ENCODE data around the gene PRRX2. TPM values are rescaled to one million over a fixed set of nuclear protein-coding genes. Genes with fewer than 3 reads are reported as not detected.

Gene PRRX2
- total RNA-seq, 1 experiment from 2014 or later = not detected

- no peak for DNase-seq
- CTCF ChIA-PET = no interaction called here
- Mint-ChIP-seq H3K4me1 (ENCODE audit: low read depth, unreplicated experiment) (no peaks in the 10 kb centered on the region), H3K9me3 (ENCODE audit: low read depth, unreplicated experiment) (no peaks in the 10 kb centered on the region), H3K27me3 (ENCODE audit: unreplicated experiment) (peaks cover 7% of the 10 kb centered on the region), H3K27ac (ENCODE audit: unreplicated experiment) (no peak overlapping the region), H3K4me3 (ENCODE audit: low read depth, unreplicated experiment) (no peak overlapping the region), H3K36me3 (ENCODE audit: insufficient read depth, unreplicated experiment) (no peaks in the 10 kb centered on the region)
- TF ChIP-seq, protein P1, sequence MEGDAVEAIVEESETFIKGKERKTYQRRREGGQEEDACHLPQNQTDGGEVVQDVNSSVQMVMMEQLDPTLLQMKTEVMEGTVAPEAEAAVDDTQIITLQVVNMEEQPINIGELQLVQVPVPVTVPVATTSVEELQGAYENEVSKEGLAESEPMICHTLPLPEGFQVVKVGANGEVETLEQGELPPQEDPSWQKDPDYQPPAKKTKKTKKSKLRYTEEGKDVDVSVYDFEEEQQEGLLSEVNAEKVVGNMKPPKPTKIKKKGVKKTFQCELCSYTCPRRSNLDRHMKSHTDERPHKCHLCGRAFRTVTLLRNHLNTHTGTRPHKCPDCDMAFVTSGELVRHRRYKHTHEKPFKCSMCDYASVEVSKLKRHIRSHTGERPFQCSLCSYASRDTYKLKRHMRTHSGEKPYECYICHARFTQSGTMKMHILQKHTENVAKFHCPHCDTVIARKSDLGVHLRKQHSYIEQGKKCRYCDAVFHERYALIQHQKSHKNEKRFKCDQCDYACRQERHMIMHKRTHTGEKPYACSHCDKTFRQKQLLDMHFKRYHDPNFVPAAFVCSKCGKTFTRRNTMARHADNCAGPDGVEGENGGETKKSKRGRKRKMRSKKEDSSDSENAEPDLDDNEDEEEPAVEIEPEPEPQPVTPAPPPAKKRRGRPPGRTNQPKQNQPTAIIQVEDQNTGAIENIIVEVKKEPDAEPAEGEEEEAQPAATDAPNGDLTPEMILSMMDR (IDR thresholded peaks at IDR 0.05; ENCODE audit: unreplicated experiment) = no peak
- no TSS peak for BruUV-seq (replicated peaks)
- intact Hi-C loops (cut with micrococcal nuclease; ENCODE audit: unreplicated experiment) = no loop called here
These were observed 49.1 kb downstream of the PRRX2 start for GRCh38 chr9:129714511-129715061.

DNA sequence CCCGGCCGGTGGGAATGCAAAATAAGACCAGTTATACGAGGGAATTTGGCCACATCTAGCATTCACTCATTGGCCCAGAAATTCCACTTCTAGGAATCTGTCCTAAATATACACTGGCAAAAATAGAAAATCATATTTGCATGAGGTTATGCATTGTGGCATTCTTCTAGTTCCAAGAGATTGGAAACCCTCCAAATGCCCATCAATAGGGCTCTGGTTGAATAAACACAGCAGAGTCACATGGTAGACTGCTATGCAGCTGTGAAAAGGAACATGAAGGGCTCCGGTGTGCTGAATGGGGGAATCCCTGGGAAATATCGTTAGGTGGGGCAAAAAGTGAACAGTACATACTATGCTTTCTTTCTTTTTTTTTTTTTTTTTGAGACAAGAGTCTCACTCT, 50.6 kb downstream of the PRRX2 start:
- CTCF ChIA-PET = no interaction called here
- no peak overlapping the region for H3K4me3 Mint-ChIP-seq (ENCODE audit: low read depth, unreplicated experiment)
- no peaks in the 10 kb centered on the region for H3K9me3 Mint-ChIP-seq (ENCODE audit: low read depth, unreplicated experiment)
- H3K4me1 Mint-ChIP-seq (ENCODE audit: low read depth, unreplicated experiment) = no peaks in the 10 kb centered on the region
- TF ChIP-seq, protein P1 (IDR thresholded peaks at IDR 0.05; ENCODE audit: unreplicated experiment) = no peak
- intact Hi-C loops (cut with micrococcal nuclease; ENCODE audit: unreplicated experiment) = no loop called here
- H3K36me3 Mint-ChIP-seq (ENCODE audit: insufficient read depth, unreplicated experiment) = no peaks in the 10 kb centered on the region
- BruUV-seq (replicated peaks) = no TSS peak
- peaks cover 7% of the 10 kb centered on the region for H3K27me3 Mint-ChIP-seq (ENCODE audit: unreplicated experiment)
- no peak overlapping the region for H3K27ac Mint-ChIP-seq (ENCODE audit: unreplicated experiment)
- DNase-seq = no peak

DNA sequence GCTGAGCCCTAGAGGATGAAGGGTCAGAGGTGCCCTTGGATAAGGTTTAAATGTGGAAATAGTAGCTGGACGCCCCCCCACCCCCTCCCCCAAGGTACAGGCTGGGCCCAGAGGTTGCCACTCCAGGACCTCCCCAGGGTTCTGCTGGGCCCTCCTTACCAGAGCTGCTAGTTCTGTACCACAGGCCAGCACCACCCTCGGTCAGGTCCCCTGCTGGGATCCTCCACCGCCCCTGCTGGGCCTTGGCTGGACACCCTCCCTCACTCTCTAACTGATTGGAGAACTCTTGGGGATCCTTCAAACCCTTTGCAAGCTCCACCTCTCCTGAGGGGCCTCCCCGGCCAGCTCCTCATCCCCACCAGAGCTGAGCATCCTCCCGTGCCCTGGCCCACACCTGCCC, 52.5 kb downstream of the PRRX2 start:
- Mint-ChIP-seq H3K27me3 (ENCODE audit: unreplicated experiment) (peaks cover 7% of the 10 kb centered on the region), H3K36me3 (ENCODE audit: insufficient read depth, unreplicated experiment) (no peaks in the 10 kb centered on the region), H3K9me3 (ENCODE audit: low read depth, unreplicated experiment) (no peaks in the 10 kb centered on the region), H3K27ac (ENCODE audit: unreplicated experiment) (no peak overlapping the region), H3K4me1 (ENCODE audit: low read depth, unreplicated experiment) (no peaks in the 10 kb centered on the region), H3K4me3 (ENCODE audit: low read depth, unreplicated experiment) (no peak overlapping the region)
- DNase-seq = no peak
- TF ChIP-seq, protein P1 (IDR thresholded peaks at IDR 0.05; ENCODE audit: unreplicated experiment) = no peak
- intact Hi-C loops (cut with micrococcal nuclease; ENCODE audit: unreplicated experiment) = no loop called here
- BruUV-seq (replicated peaks) = no TSS peak
- CTCF ChIA-PET = interaction anchor here (0.6 kb wide), 1 partner anchor 60 kb away, joined by 6 read pairs; no protein-coding TSS in a partner anchor

GRCh38 chr9:129718647-129719046, 53.2 kb downstream of the PRRX2 start:
- CTCF ChIA-PET = no interaction called here
- TF ChIP-seq, protein P1 (IDR thresholded peaks at IDR 0.05; ENCODE audit: unreplicated experiment) = no peak
- no peaks in the 10 kb centered on the region for H3K4me1 Mint-ChIP-seq (ENCODE audit: low read depth, unreplicated experiment)
- no peak for DNase-seq
- H3K9me3 Mint-ChIP-seq (ENCODE audit: low read depth, unreplicated experiment) = no peaks in the 10 kb centered on the region
- no peak overlapping the region for H3K27ac Mint-ChIP-seq (ENCODE audit: unreplicated experiment)
- intact Hi-C loops (cut with micrococcal nuclease; ENCODE audit: unreplicated experiment) = no loop called here
- H3K27me3 Mint-ChIP-seq (ENCODE audit: unreplicated experiment) = peaks cover 7% of the 10 kb centered on the region
- H3K36me3 Mint-ChIP-seq (ENCODE audit: insufficient read depth, unreplicated experiment) = no peaks in the 10 kb centered on the region
- BruUV-seq (replicated peaks) = no TSS peak
- no peak overlapping the region for H3K4me3 Mint-ChIP-seq (ENCODE audit: low read depth, unreplicated experiment)
